T47D (cell line): ENCODE measurements around the gene ACSF3.
"Not testable (repeated sequence)": the region's sequence is repeated elsewhere in the genome, so short reads cannot be mapped to it uniquely, and the experiment has no call there.

ENCODE experiments used
- DNase-seq, 2 experiments: peaks; one replicate each; pipeline versions ENCODE4 v3.0.0 to v3.0.0-alpha.2; 2011 to 2012; ENCODE audit warnings: low read depth in 1 of 2, low spot score in 1 of 2
- JUND ChIP-seq: IDR thresholded peaks from 2 replicates; pipeline ENCODE4 v1.6.1; 2012; ENCODE audit warnings: low read depth
- in situ Hi-C: cut with HindIII; loops from 2 replicates; pipeline ENCODE4 v1.10.0; 2016; ENCODE audit warnings: low sequenced_read_pairs, low pct_unique_long_range_greater_than_20kb

ACSF3 gene

GRCh38 chr16:89176147-89176690 is 82.6 kb downstream of the ACSF3 start:
- DNase-seq, result no peak
- in situ Hi-C loops, result no loop called here
- no peak for TF ChIP-seq JUND

- in situ Hi-C loops, result no loop called here
- no peak for TF ChIP-seq JUND
- DNase-seq, result no peak
These were observed 83.1 kb downstream of the ACSF3 start for GRCh38 chr16:89176717-89177116.

- in situ Hi-C loops, result no loop called here
- DNase-seq, result no peak
- TF ChIP-seq JUND, result no peak
These were observed 83.8 kb downstream of the ACSF3 start for GRCh38 chr16:89177501-89177900.

GRCh38 chr16:89178453-89179147 is 84.9 kb downstream of the ACSF3 start:
- no peak for TF ChIP-seq JUND
- no peak for DNase-seq
- in situ Hi-C loops, result no loop called here

- TF ChIP-seq JUND, result no peak
- no peak for DNase-seq
- in situ Hi-C loops, result no loop called here
These were observed 85.5 kb downstream of the ACSF3 start for GRCh38 chr16:89179148-89179484.

GRCh38 chr16:89179656-89180315 is 86.1 kb downstream of the ACSF3 start:
- no peak for DNase-seq
- no peak for TF ChIP-seq JUND
- in situ Hi-C loops, result no loop called here

GRCh38 chr16:89183463-89183862 is 89.8 kb downstream of the ACSF3 start:
- TF ChIP-seq JUND, result no peak
- in situ Hi-C loops, result no loop called here
- no peak for DNase-seq

- DNase-seq, result no peak
- in situ Hi-C loops, result no loop called here
- no peak for TF ChIP-seq JUND
These were observed 90.5 kb downstream of the ACSF3 start for GRCh38 chr16:89183975-89184676.

- no peak for DNase-seq
- no peak for TF ChIP-seq JUND
- in situ Hi-C loops, result no loop called here
These were observed 91.0 kb downstream of the ACSF3 start for GRCh38 chr16:89184677-89184932.

- no peak for TF ChIP-seq JUND
- DNase-seq, result no peak
- in situ Hi-C loops, result no loop called here
These were observed 91.5 kb downstream of the ACSF3 start for GRCh38 chr16:89184933-89185794.

- in situ Hi-C loops, DNase-seq: not testable (repeated sequence)
These were observed 92.4 kb downstream of the ACSF3 start for GRCh38 chr16:89185887-89186592.

GRCh38 chr16:89186593-89187031 is 93.0 kb downstream of the ACSF3 start:
- in situ Hi-C loops, DNase-seq: not testable (repeated sequence)
